ENCODE measurements around the gene SMR3B.

Gene SMR3B

DNA sequence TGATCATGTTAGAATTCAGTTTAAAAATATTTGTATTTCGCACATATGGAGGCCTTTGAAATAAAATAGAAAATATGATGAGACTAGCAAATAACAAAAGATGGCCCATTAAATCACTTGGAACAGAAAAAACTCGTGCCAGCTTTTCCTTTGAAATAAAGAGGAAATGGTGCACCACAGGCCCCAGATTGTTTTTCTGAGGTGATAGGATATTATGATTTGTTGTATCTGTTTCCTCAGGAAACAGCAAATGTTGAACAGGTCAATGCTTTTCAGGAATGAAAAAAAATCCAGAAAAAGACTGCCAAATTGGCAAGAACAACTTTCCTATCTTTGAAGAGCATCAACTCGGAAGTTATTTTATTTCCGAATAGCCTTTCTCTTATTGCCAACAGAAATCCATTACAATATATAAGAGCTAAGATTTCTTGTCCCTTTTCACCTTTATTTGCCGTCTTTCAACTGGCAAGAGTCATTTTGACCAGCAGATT, at the start of gene SMR3B:
SMR3B (plus strand) TSS at position 441 of the 491 bp plus-strand sequence. CDS start 1,380 bp downstream, outside the sequence.
- DNase-seq (ENCODE audit: low read depth in 2 of 2, low spot score in 1 of 2) = no peak

GRCh38 chr4:70334681-70335080, 48.2 kb upstream of the SMR3B start, which contains the start of gene CABS1:
Gene CABS1, plus strand, starts transcription at chr4:70334981. Its CDS starts 59 bp downstream, at chr4:70335040.
- no peak for DNase-seq (ENCODE audit: low read depth in 2 of 2, low spot score in 1 of 2)

- DNase-seq (ENCODE audit: low read depth in 2 of 2, low spot score in 1 of 2) = no peak
These were observed 46.9 kb upstream of the SMR3B start for GRCh38 chr4:70336043-70336442.

DNA sequence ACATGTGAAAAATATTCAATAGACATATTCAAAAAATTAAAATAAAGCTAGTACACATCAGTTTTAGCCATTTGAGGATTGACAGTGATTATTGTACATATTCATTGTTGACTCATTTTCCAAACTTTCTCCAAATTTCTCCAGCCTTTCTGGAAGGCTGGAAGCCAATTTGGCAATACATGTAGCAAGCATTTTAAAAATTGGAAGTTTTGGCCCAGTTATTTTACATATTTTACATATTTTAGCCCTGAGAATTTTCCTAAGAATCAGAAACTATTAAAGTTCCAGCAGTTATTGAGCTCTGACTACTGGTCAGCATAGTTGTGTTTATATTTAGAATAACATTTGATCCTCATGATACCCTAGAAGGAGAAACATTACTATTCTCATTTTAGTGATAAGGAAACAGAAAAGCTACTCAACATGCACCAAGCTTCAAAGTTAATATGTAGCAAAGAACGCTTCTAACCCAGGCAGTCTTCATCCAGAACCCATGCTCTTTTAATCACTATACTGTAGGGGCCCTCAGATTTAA, 45.0 kb upstream of the SMR3B start:
- no peak for DNase-seq (ENCODE audit: low read depth in 2 of 2, low spot score in 1 of 2)

DNA sequence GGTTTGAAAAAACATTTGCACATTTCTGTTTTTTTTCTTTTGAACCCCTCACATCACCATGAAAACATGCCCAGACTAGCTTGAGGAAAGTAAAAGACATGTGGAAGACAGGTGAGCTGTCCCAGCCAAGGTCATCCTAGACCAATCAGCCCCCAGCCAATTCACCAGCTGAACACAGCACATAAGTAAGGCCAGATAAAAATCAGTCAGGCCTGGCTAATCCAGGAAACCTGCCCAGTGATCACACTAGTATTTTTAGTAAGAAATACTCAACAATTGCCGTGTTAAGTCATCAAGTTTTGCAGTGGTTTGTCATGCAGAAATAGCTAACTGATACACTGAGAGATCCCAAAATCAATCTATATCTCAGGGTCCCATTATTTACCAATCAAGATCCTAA, 26.7 kb upstream of the SMR3B start:
- DNase-seq (ENCODE audit: low read depth in 2 of 2, low spot score in 1 of 2) = no peak

- no peak for DNase-seq (ENCODE audit: low read depth in 2 of 2, low spot score in 1 of 2)
These were observed 23.7 kb upstream of the SMR3B start for GRCh38 chr4:70359115-70359661.

DNA sequence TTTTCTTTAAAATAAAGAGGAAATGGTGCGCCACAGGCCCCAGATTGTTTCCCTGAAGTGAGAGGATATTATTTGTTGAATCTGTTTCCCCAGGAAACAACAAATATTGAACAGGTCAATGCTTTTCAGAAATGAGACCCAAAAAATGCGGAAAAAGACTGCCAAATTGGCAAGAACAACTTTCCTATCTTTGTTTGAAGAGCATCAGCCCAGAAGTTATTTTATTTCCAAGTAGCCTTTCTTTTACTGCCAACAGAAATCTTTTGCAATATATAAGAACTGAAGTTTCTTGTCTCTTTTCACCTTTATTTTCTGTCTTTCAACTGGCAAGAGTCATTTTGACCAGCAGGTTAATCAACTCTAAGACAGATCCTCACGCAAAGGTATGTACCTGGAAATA, 22.5 kb upstream of the SMR3B start, which contains the start of gene SMR3A:
SMR3A (plus strand) TSS at position 301 of the 400 bp plus-strand sequence. CDS start 1,356 bp downstream, outside the sequence.
- DNase-seq (ENCODE audit: low read depth in 2 of 2, low spot score in 1 of 2) = no peak

DNA sequence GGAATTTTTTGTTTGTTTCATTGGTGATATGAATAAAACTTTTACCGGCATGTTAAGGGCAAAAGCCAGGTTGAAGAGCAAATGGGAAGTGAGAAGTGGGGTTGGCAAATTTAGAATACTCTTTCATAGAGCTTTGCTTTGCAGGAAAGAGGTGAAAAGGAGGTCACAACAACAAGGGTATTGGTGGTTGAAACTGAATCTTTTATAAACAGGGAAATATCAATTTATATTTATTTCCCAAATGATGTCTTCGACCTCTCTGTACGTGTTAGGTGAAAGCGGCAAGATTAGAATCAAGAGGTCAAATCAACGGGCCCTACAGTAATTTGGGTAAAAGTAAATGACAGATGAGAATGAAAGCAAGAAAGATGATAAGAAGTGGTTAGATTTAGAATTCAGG, 18.9 kb upstream of the SMR3B start:
- DNase-seq (ENCODE audit: low read depth in 2 of 2, low spot score in 1 of 2) = no peak

DNA sequence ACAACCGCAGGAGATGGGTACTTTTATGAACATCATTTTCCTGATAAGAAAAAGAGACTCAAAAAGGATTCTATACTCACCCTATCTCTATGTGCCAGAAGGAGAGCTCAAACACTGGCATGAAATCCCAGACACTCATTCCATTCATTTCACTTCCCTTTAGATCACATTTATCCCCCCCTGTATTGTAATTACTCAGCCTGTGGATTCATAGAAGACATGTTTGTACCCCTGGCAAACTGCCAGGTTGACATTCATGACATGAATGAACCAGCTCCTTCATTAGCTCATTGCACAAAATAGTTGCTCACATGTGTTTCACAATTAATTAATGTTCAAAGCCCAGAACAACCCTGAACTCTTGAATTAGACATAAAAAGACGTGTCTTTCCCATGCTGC, 17.5 kb upstream of the SMR3B start:
- DNase-seq (ENCODE audit: low read depth in 2 of 2, low spot score in 1 of 2) = no peak

- no peak for DNase-seq (ENCODE audit: low read depth in 2 of 2, low spot score in 1 of 2)
These were observed 15.1 kb upstream of the SMR3B start for GRCh38 chr4:70367813-70368212.

DNA sequence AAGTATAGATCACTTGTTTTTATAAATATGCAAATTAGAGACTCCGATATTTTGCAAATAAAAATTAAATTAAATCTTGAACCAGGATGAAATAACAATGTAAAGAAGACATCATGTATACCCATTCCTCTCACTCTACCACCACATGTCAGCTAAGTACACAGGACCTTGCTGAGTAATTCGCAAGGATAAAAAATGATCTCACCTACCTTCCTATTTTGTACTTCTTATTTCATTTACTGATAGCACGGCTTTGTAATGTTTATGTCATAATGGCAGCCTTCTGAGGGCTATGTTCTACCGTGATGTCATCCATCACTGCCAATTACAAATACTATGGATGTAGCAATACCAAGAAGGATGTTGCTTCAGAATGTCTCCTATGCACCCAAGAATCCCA, 10.9 kb upstream of the SMR3B start:
- DNase-seq (ENCODE audit: low read depth in 2 of 2, low spot score in 1 of 2) = no peak

GRCh38 chr4:70372760-70373159, 10.2 kb upstream of the SMR3B start:
- DNase-seq (ENCODE audit: low read depth in 2 of 2, low spot score in 1 of 2) = no peak

GRCh38 chr4:70380578-70380977, 2.4 kb upstream of the SMR3B start:
- DNase-seq (ENCODE audit: low read depth in 2 of 2, low spot score in 1 of 2) = no peak

- no peak for DNase-seq (ENCODE audit: low read depth in 2 of 2, low spot score in 1 of 2)
These were observed 9.3 kb downstream of the SMR3B start for GRCh38 chr4:70392057-70392776.

DNA sequence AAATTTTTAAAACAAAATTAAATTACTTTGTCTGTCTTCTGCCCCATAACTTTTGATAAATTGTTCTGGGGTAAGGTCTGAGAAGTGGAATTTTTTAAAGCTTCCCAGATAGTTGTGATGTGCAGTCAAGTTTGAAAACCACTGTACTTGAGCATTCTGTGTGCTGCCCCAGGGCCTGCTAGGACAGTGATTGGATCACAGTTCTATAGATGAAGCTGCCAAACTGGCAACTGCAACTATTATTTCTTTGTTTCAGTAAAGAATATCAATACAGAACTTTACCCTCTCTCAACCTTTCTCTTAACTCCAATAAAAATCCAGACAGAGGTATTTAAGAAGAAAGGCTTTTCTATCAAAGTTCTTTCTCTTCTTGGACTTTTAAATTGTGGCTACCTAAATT, 14.6 kb downstream of the SMR3B start, which contains the start of gene OPRPN:
OPRPN (plus strand) TSS at position 361 of the 400 bp plus-strand sequence. CDS start 1,346 bp downstream, outside the sequence.
- no peak for DNase-seq (ENCODE audit: low read depth in 2 of 2, low spot score in 1 of 2)

DNA sequence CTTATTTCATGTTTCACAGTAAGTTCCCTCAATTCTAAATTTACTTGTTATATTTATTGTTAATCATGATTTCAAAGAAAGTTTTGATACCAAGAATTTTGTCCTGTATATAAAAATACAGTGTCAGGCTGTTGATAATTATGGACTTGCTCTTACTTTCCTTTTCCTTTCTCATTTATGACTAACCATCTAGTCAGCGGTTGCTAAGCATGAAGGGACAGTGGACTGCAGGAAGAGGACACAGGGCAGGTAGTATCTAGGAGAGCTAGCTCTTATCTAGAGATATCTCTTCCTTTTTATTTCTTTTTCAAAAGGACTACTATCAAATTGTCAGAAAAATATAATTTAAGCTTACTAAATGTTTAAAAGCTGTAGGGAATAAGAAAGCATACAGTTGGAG, 16.4 kb downstream of the SMR3B start:
- DNase-seq (ENCODE audit: low read depth in 2 of 2, low spot score in 1 of 2) = no peak

DNA sequence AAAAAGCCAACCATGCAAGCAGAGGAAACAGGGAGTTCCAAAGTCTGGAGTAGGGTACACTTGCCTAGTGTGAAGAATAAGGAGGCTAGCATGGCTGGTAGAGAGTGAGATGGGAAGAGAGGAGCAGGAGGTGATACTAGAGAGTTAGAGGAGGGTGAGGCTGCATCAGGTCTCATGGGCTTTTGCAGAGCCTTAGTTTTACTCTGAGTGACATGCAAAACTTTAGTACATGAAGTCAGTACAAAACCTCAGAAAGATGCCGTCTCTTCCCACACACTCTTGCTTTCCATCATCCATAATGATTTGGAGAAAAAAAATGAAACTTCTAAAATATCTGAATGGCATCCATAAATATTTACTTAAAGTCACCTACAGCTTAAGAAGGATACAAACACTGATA, 19.8 kb downstream of the SMR3B start:
- DNase-seq (ENCODE audit: low read depth in 2 of 2, low spot score in 1 of 2) = no peak

DNA sequence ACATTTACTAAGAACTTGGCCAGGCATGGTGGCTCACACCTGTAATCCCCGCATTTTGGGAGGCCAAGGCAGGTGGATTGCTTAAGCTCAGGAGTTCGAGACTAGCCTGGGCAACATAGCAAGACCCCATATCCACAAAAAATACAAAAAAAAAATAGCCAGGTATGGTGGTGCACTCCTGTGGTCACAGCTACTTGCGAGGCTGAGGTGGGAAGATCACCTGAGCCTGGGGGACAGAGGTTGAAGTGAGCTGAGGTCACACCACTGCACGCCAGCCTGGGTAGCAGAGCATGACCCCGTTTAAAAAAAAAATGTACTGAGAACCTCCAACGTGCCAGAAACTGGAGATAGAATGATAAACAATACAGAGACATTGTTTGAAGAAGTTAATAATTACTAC, 22.8 kb downstream of the SMR3B start:
- no peak for DNase-seq (ENCODE audit: low read depth in 2 of 2, low spot score in 1 of 2)

DNA sequence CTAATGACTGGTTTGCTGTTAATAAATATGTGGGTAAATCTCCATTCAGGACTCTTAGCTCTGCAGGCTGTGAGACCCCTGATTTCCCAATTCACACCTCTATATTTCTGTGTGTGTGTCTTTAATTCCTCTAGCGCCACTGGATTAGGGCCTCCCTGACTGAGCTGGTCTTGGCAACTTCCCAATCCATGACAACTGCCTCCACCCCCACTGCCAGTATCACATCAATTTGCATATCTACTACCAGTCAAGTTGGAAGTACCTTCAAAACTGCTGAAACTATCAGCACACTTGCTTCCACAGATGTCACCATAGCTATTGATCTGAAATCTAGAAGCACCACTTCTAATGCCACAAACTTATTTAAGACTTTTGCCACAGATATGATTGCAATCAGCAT, 42.4 kb downstream of the SMR3B start:
- no peak for DNase-seq (ENCODE audit: low read depth in 2 of 2, low spot score in 1 of 2)

GRCh38 chr4:70426789-70427188, 43.9 kb downstream of the SMR3B start:
- no peak for DNase-seq (ENCODE audit: low read depth in 2 of 2, low spot score in 1 of 2)

GRCh38 chr4:70437197-70437596, 54.3 kb downstream of the SMR3B start:
- no peak for DNase-seq (ENCODE audit: low read depth in 2 of 2, low spot score in 1 of 2)
